ENCODE results near the gene FN1.

FN1 gene

DNA sequence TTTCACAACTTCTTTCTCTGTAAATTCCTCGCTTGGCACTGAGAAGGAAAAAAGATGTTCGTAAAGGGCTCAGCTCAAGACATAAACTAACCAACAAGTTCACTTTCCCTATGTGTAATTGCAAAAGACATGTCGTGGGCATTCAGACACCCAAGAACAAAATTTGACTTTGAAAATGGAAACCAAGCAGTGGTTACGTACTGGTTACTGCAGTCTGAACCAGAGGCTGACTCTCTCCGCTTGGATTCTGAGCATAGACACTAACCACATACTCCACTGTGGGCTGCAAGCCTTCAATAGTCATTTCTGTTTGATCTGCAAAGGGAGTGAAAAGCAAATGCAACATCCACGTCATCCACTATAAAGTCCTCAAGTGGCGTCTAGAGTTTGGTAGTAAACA is 53.9 kb downstream of the FN1 start:
- H3K9me3 ChIP-seq, result no peaks in the 10 kb centered on the region
- H3K27me3 ChIP-seq, result no peaks in the 10 kb centered on the region
- H3K27ac ChIP-seq, result no peak overlapping the region
- TF ChIP-seq, protein P1, sequence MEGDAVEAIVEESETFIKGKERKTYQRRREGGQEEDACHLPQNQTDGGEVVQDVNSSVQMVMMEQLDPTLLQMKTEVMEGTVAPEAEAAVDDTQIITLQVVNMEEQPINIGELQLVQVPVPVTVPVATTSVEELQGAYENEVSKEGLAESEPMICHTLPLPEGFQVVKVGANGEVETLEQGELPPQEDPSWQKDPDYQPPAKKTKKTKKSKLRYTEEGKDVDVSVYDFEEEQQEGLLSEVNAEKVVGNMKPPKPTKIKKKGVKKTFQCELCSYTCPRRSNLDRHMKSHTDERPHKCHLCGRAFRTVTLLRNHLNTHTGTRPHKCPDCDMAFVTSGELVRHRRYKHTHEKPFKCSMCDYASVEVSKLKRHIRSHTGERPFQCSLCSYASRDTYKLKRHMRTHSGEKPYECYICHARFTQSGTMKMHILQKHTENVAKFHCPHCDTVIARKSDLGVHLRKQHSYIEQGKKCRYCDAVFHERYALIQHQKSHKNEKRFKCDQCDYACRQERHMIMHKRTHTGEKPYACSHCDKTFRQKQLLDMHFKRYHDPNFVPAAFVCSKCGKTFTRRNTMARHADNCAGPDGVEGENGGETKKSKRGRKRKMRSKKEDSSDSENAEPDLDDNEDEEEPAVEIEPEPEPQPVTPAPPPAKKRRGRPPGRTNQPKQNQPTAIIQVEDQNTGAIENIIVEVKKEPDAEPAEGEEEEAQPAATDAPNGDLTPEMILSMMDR (IDR thresholded peaks at IDR 0.05), result no peak
- no peak for DNase-seq
- H3K4me3 ChIP-seq, result no peak overlapping the region
- intact Hi-C loops (cut with DNase I; ENCODE audit: low total_unique reads), result no loop called here
- no peaks in the 10 kb centered on the region for H3K4me1 ChIP-seq
- peaks cover 88 to 99% (median 96%) of the 10 kb centered on the region in 3 donors for H3K36me3 ChIP-seq

DNA sequence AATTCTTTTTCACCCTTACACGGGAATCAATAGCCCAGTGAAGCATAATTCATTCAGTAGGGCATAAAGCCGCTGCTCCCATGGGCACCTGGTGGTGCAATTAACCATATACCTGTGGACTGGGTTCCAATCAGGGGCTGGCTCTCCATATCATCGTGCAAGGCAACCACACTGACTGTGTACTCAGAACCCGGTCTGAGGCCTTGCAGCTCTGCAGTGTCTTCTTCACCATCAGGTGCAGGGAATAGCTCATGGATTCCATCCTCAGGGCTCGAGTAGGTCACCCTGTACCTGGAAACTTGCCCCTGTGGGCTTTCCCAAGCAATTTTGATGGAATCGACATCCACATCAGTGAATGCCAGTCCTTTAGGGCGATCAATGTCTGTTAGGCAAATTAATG is 55.2 kb downstream of the FN1 start:
- Histone ChIP-seq H3K9me3 (no peaks in the 10 kb centered on the region), H3K4me3 (no peak overlapping the region), H3K36me3 (peaks cover 91 to 99% (median 96%) of the 10 kb centered on the region in 3 donors), H3K4me1 (no peaks in the 10 kb centered on the region), H3K27me3 (no peaks in the 10 kb centered on the region), H3K27ac (no peak overlapping the region)
- no peak for DNase-seq
- TF ChIP-seq, protein P1 (IDR thresholded peaks at IDR 0.05), result no peak
- intact Hi-C loops (cut with DNase I; ENCODE audit: low total_unique reads), result no loop called here

DNA sequence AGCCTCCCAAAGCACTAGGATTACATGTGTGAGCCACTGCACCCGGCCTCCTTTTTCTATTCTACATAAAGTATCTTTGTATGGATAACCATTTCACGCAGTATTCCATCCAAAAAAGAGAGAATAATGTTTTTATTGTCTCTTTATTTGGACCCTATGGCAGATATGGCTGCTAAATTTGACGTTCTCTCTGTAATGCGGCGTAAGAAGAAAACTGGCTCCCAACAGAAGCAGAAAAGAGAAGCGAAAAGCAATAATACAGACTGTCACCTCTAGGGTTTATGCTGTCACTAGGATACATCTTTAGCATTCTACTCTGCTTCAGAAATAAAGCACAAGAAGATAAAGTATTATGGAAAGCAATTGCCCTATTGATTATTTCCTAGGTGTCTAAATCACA is 55.9 kb downstream of the FN1 start:
- TF ChIP-seq, protein P1 (IDR thresholded peaks at IDR 0.05), result no peak
- H3K4me3 ChIP-seq, result no peak overlapping the region
- DNase-seq, result no peak
- no peak overlapping the region for H3K27ac ChIP-seq
- H3K4me1 ChIP-seq, result no peaks in the 10 kb centered on the region
- no peaks in the 10 kb centered on the region for H3K27me3 ChIP-seq
- peaks cover 96 to 100% (median 98%) of the 10 kb centered on the region in 3 donors for H3K36me3 ChIP-seq
- intact Hi-C loops (cut with DNase I; ENCODE audit: low total_unique reads), result no loop called here
- H3K9me3 ChIP-seq, result no peaks in the 10 kb centered on the region

DNA sequence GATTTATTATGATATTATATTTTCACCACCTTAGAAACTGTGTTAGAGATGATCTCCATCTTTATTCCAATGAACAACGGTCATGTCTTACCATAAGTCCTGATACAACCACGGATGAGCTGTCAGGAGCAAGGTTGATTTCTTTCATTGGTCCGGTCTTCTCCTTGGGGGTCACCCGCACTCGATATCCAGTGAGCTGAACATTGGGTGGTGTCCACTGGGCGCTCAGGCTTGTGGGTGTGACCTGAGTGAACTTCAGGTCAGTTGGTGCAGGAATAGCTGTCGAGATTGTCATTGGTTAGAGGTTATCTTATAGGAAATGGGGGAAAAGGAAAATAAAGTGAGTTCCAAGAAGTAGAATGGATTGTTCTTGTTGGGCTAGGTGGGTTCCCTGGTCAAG is 56.8 kb downstream of the FN1 start:
- Histone ChIP-seq H3K4me1 (no peaks in the 10 kb centered on the region), H3K4me3 (no peak overlapping the region), H3K36me3 (peaks cover 96 to 100% (median 99%) of the 10 kb centered on the region in 3 donors), H3K9me3 (no peaks in the 10 kb centered on the region), H3K27me3 (no peaks in the 10 kb centered on the region), H3K27ac (no peak overlapping the region)
- intact Hi-C loops (cut with DNase I; ENCODE audit: low total_unique reads), result no loop called here
- TF ChIP-seq, protein P1 (IDR thresholded peaks at IDR 0.05), result no peak
- DNase-seq, result no peak

DNA sequence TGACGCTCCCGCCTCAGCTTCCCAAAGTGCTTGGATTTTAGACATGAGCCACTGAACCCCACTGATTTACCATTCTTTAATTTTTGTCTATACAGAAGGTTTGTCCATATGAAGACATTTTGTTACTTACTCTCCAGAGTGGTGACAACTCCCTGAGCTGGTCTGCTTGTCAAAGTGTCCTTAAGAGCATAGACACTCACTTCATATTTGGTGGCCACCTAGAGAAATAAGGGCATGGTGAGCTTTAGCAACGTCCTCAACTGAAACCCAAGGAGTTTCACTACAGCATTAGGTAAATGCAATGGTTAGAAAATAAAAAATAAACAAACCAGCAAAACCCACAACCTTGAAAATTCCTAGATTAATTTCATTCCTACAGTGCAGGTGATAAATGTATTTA is 57.8 kb downstream of the FN1 start:
- TF ChIP-seq, protein P1 (IDR thresholded peaks at IDR 0.05), result no peak
- intact Hi-C loops (cut with DNase I; ENCODE audit: low total_unique reads), result no loop called here
- Histone ChIP-seq H3K4me3 (no peak overlapping the region), H3K4me1 (no peaks in the 10 kb centered on the region), H3K9me3 (no peaks in the 10 kb centered on the region), H3K27me3 (no peaks in the 10 kb centered on the region), H3K27ac (peak overlapping the region in 1 of 2 donors; percentile 6), H3K36me3 (peaks cover 96 to 100% (median 98%) of the 10 kb centered on the region in 3 donors)
- no peak for DNase-seq

DNA sequence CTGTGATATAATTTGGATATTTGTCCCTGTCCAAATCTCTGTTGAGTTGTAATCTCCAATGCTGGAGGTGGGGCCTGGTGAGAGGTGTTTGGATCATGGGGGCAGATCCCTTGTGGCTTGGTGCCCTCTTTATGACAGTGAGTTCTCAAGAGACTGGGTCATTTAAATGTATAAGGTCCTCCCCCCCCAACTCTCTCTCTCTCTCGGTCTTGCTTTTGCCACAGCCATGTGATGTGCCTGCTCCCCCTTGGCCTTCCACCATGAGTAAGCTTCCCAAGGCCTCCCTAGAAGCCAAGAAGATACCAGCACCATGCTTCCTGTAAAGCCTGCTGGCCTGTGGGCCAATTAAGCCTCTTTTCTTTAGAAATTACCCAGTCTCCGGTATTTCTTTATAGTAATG is 58.6 kb downstream of the FN1 start:
- no peak overlapping the region for H3K4me3 ChIP-seq
- no peaks in the 10 kb centered on the region for H3K4me1 ChIP-seq
- TF ChIP-seq, protein P1 (IDR thresholded peaks at IDR 0.05), result no peak
- peak overlapping the region in 1 of 2 donors; percentile 6 for H3K27ac ChIP-seq
- intact Hi-C loops (cut with DNase I; ENCODE audit: low total_unique reads), result no loop called here
- peaks cover 96 to 99% (median 98%) of the 10 kb centered on the region in 3 donors for H3K36me3 ChIP-seq
- no peaks in the 10 kb centered on the region for H3K27me3 ChIP-seq
- no peaks in the 10 kb centered on the region for H3K9me3 ChIP-seq
- DNase-seq, result no peak

Data from tibial artery (tissue), 4 donors.